GM19438 (cell line): Measurements from ENCODE around the gene POLR1A.

Source experiments
- ATAC-seq: cut with Tn5 transposase; IDR thresholded peaks from one replicate; pipeline ENCODE4 v1.9.1; 2021; ENCODE audit warnings: low read depth; ENCODE audit not compliant: unreplicated experiment

POLR1A gene

DNA sequence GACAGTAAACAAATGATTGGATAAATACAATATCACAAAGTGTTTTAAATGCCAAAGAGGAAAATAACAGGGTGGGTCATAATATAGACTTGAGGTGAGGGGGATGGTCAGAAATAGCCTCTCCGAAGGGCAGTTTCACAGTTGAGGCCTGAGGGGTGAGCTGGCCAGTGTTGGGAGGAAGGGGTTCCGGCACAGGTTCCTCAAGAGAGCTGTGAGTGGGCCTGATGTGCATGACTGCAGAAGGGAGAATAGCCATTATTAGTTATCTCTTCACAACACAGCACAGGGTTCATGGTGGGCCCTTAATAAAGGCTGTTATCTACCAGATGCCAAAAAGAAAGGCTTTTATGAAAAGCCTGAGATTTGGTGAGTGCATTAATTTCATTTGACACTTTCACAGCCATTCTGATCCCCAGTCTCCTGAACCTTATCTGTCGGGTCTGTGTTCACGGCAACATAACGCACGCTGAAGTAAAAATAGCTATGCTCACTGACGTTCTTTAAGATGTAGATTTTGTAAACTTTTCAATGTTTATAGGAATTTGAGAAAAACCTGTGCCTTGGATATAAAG is 39.6 kb downstream of the POLR1A start:
- no peak for ATAC-seq

DNA sequence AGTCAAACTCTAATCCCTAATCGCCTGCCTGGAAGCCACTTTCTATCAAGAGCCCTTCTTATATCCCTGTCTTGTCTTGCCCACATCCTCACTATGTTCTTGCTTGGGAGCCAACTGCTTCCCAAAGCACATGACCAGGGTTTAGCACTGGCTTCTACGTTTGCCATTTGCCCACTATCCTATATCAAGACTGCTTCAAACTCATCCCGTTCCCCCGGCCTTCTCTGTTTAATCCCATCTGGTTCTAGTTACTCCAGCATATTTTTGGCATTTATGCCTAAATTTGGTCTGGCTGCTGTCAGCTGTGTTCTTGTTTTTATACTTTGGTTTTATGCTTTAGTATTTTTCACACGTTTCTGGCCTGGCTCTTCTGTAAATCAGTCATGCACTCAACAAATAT is 40.2 kb downstream of the POLR1A start:
- no peak for ATAC-seq

DNA sequence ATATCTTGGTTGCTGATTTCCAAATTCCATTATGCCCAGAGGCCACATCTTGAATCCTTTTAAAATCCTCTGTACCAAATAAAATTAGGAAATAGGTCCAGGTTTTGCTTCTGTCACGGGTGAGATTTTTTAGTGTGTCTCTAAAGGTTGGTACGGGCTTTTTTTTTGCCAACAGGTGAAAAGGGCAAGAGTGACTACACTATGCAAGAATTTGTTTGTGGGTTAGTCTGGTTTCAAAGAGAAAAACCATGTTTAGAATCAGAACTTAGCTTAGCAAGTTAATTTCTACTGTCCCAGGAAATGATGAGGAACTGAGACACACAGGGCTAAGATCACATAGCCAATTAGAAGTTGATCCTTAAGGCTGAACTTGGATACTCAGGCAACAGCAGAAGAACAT is 41.7 kb downstream of the POLR1A start:
- no peak for ATAC-seq

DNA sequence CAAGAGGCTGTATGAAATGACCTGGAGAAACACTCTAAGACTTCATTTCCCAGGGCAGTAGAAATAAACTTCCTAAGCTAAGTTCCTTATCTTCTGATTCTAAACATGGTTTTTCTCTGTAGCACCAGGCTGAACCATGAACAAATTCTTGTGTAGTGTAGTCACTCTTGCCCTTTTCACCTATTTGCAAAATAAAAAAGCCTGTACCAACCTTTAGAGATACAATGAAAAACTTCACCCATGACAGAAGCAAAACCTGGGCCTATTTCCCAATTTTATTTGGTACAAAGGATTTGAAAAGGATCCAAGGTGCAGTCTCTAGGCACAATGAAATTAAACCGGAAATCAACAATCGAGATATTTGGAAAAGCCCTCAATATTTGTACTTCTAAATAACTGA is 43.6 kb downstream of the POLR1A start:
- ATAC-seq = no peak

DNA sequence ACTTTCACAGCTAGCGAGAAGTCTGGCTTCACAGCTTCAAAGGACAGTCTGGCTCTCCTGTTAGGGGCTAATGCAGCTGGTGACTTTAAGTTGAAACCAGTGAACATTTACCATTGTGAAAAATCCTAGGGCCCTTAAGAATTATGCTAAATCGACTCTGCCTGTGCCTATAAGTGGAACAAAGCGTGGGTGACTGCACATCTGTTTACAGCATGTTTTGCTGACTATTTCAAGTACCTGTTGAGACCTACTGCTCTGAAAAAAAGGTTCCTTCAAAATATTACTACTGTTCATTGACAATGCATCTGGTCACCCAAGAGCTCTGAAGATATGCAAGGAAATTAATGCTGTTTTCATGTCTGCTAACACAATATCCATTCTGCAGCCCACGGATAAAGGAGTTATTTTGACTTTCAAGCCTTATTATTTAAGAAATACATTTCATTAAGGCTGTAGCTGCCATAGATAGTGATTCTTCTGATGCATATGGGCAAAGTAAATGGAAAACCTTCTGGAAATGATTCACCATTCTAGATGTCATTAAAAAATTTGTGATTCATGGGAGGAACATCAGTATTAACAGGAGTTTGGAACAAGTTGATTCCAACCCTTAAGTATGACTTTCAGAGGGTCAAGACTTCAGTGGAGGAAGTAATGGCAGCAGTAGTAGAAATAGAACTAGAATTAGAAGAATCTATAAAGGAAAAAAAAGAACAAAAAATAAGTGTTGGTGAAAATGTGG is 48.9 kb downstream of the POLR1A start:
- no peak for ATAC-seq

DNA sequence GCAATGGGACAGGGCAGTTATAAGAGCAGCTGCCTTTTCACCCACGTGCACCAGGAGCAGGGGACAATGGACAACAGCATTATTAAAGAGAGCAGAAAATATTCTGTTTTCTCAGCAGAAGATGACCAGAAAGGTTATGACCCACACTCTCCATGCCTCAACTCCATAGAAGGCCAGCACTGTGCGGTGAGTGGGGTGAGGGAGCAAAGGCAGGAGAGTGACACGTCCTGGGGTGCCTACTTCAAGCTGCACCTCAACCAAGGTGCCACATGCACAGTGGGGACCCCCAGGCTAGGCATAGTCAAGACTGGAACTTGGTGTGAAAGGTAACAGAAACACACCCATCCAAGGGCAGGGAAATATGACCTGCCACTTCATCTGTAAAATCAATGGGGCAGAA is 50.4 kb downstream of the POLR1A start:
- ATAC-seq = no peak

- ATAC-seq = no peak
Observed at GRCh38 chr2:86054535-86055082, 51.1 kb downstream of the POLR1A start.

DNA sequence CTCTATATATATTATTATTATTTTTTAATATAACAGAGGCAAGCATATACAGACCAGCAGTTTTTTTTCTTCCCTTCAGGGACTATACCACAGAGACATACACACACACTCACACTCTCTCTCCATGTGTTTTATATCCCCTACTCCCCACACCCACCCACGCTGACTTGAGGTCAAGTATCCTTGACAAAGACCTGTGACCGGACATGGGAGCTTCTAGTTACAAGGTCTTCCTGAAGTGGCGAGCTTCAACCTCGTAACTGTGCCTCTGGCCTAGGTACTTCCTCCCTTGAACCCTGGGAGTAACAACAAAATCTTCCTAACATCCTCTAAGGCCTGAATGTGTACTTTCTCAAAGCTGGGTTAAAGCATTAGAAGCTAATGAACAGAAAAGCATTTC is 52.5 kb downstream of the POLR1A start:
- no peak for ATAC-seq

- no peak for ATAC-seq
Observed at GRCh38 chr2:86052676-86053075, 53.0 kb downstream of the POLR1A start.

DNA sequence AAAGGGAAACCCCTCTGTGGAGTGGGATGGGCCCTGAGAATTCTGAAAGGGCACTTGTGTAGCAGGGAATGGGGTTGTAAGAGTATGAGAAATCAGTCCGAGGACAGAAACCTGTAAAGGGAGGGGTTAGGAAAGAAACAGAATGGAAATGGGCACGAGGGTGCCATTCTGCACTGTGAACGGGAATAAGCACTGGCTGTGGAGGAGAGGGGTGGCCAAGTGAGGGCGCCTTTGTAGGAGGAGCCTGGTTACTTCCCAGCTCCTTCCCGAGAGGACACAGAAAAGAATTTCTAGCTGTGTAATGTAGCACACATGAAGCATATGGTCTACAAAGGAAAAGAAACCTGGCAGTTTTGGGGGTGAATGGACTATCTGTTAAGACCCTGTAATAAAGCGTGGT is 53.4 kb downstream of the POLR1A start:
- no peak for ATAC-seq

DNA sequence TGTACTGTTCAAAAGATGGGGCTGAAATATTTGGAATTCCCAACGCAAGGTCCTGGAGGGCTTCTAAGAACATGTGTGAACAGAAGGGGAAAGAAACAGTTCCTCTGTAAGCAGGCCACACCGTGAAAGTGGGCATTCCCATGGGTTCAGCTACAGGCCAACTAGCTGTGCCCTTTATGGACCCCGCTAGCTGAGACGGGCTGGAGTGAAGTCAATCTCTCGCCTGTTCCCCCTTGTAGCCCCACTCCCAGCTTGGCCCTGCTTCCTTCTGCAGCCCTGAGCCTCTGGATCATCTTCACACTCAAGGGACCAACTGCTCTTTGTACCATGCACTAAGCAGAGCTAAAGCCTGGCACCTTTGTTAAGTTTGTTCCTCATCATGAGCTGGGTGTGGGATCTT is 55.4 kb downstream of the POLR1A start:
- no peak for ATAC-seq

DNA sequence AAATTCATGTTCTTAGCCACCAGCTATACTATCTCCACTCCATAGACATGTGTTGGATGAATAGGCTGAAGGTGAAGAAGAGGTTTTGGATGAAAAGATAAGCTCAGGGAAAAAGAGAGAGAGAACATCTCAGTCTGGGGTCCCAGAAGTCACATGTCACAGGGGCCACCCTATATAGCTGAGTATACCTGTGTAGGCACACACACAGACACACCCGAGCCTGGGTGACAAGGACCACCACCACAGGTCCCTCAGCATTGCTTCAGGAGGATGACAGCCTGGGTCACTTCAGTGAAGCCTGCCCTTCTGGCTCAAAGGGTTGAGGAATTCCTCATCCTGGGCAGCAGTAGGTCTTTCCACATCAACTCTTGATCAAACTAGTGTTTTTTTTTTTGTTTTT is 56.2 kb downstream of the POLR1A start:
- no peak for ATAC-seq

DNA sequence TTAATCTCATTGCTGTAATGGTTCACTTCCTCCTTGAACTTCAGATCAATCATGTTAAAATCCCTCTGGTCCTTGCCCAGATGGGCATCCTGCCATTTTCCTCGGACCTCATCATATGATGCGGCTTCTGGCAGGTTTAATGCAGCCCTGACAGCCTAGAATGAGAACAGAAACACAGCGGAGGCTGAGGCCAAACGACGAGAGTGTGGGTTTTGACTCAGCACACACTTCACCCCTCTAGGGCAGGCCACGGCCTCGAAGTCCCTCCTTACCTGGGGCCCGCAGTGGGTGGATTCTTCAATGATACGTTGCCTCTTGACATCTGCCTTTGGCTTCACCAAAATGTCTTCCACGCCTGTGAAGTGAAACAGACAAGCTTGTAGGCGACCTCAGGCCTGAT is 56.8 kb downstream of the POLR1A start:
- ATAC-seq = no peak

GRCh38 chr2:86048383-86048701 is 57.3 kb downstream of the POLR1A start:
- no peak for ATAC-seq

- no peak for ATAC-seq
Observed at GRCh38 chr2:86047575-86048382, 57.9 kb downstream of the POLR1A start.

DNA sequence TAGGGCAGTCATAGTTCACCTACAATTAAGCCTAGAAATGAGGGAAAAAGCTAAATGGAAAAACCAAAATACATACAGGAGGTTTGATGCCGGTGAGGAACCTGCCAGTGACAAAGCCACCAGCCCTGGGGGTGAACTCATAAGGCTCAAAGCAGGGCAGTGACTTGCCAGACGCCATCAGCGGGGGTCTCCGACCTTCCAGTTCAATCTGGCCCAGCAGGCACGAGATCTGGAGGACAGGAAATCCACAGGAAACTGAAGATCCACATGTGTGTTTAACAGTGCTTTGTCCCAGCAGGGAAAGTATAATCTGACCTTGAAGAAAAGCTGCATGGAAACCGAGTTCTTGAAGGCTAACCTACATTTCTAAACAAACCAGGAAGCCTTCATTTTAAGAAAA is 60.1 kb downstream of the POLR1A start:
- no peak for ATAC-seq

DNA sequence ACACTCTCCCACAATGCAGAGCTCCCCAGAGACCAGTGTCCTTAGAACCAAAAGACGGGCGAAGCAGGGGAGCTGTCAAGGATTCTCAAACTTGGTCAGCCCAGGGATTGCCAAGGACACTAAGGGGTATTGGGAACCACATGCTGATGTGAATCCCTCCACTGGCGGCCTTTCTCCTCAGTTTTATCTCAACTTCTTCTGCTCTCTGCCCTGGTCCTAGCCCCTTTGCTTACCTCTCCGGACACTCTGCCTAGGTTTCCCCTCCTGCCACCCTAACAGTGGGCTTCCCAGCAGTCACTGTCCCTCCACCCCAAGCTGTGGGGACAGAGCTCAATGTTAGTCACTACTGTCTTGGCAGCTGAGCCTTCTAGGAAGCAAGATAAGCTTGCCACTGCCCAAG is 61.1 kb downstream of the POLR1A start:
- no peak for ATAC-seq

- ATAC-seq = no peak
Observed at GRCh38 chr2:86044045-86044444, 61.6 kb downstream of the POLR1A start.

DNA sequence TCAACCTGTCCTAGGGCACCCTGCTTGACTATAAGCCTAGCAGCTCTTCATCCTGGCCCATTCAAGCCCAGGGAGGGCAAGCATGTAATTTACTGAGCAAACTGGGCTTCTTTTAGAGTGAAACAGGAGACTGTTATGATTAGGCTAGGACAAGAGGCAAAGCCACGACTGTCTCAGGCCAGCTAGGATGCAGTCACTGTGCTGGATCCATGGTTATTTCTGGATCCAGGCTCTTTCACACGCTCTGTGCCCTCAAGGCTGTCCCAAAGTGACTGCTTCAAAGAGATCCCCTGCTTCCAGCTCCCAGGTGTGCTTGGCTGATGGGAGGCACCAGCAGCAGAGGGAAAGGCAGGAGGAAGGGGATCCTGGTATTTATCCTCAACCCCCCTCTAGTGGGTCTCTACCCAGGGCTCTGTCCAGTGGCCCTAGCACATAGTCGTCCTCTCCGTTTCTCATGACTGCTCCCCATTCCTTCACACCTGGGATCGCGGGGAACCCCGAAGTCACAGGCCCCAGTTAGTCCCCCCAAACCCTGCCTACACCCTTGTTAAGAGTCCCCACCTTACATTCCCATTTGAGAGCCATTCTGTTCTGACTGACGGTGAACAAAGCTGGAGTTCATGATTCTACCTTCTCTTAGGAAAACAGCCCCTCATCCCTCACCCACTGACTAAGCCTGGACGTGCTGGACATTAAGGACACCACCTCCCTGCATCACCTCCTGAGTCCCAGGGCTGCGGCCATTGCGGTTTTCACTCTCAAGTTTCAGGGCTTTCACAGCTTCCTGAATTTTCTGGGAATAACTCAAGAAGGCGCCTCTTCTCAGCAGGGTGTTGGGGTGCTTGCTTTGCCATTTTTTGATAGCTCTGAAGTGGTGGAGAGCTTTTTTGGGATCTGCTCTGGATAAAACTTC is 63.2 kb downstream of the POLR1A start:
- ATAC-seq = no peak

GRCh38 chr2:86039963-86040655 is 65.6 kb downstream of the POLR1A start:
- ATAC-seq = no peak
